Natural killer cell (primary cell): Measurements from ENCODE around the gene TINAG. TPM values are rescaled to one million over a fixed set of nuclear protein-coding genes. Genes with fewer than 3 reads are reported as not detected.

Experiments used
- ATAC-seq, 3 donors: fragments of 150-1000 bp in 2 of 3; fragments of 200-7000 bp in 1 of 3; cut with Tn5 transposase; 1 replicate in 1 of 3; 2 replicates in 2 of 3; pipeline ENCODE4 v1.10.0; 2021; ENCODE audit warnings: mild to moderate bottlenecking in 2 of 3, moderate library complexity in 2 of 3
- DNase-seq, 2 donors: peaks; one replicate each; pipeline versions ENCODE4 v3.0.0 to v3.0.0-alpha.2; 2013 to 2021; ENCODE audit warnings: mixed read lengths in 1 of 2
- H3K27ac ChIP-seq: one replicate; pipeline ENCODE4 v1.5.1; 2013; ENCODE audit warnings: mild to moderate bottlenecking, low read length
- H3K27me3 ChIP-seq: one replicate; pipeline ENCODE4 v1.6.1; 2013; ENCODE audit warnings: low read length; ENCODE audit not compliant: control insufficient read depth, insufficient read depth
- H3K36me3 ChIP-seq: one replicate; pipeline ENCODE4 v1.6.1; 2013; ENCODE audit warnings: low read length; ENCODE audit not compliant: control insufficient read depth, insufficient read depth
- H3K4me1 ChIP-seq: one replicate; pipeline ENCODE4 v1.6.1; 2013; ENCODE audit warnings: low read length; ENCODE audit not compliant: control insufficient read depth, insufficient read depth
- H3K4me3 ChIP-seq: one replicate; pipeline ENCODE4 v1.5.1; 2013; ENCODE audit warnings: low read length
- H3K9me3 ChIP-seq: one replicate; pipeline ENCODE4 v1.6.1; 2013; ENCODE audit warnings: low read length; ENCODE audit not compliant: control insufficient read depth, insufficient read depth
- H3K27ac Mint-ChIP-seq, 2 donors: one replicate each; pipeline ENCODE4 v1.8.0; 2022; ENCODE audit warnings: mild to moderate bottlenecking in 2 of 2, mixed read lengths in 2 of 2, moderate library complexity in 1 of 2
- H3K27me3 Mint-ChIP-seq, 2 donors: one replicate each; pipeline ENCODE4 v1.8.0; 2022; ENCODE audit warnings: low read depth in 2 of 2, mixed read lengths in 2 of 2
- H3K36me3 Mint-ChIP-seq: one replicate; pipeline ENCODE4 v1.8.0; 2022; ENCODE audit warnings: mixed read lengths
- H3K4me1 Mint-ChIP-seq, 2 donors: one replicate each; pipeline ENCODE4 v1.8.0; 2022; ENCODE audit warnings: mixed read lengths in 2 of 2
- H3K4me3 Mint-ChIP-seq: one replicate; pipeline ENCODE4 v1.8.0; 2022; ENCODE audit warnings: mild to moderate bottlenecking, moderate library complexity, mixed read lengths
- H3K9me3 Mint-ChIP-seq, 2 donors: one replicate each; pipeline ENCODE4 v1.8.0; 2022; ENCODE audit warnings: mixed read lengths in 2 of 2
- CTCF ChIP-seq: fragments of 200-600 bp; IDR thresholded peaks from one replicate; pipeline ENCODE4 v1.8.0; 2022; ENCODE audit warnings: antibody characterized with exemption
- WGBS: methylation state at CpG from one replicate; pipeline ENCODE4 v1.1.7; 2013; ENCODE audit warnings: missing lambda C conversion rate; ENCODE audit not compliant: insufficient coverage; 5-methylcytosine and 5-hydroxymethylcytosine counted together
- intact Hi-C: fragments of 100-400 bp; cut with micrococcal nuclease; formaldehyde crosslinking; loops from one replicate; pipeline ENCODE4 v1.14.2; 2022
- total RNA-seq, 4 donors: library from RNA; stranded (reverse); fragments of 120-200 nt in 1 of 4; gene quantifications; one replicate each; pipeline versions ENCODE4 v1.2.3 to v1.2.4, GENCODE V29; 2013 to 2022

Gene TINAG
- not detected for total RNA-seq
- not detected for total RNA-seq (2013)

GRCh38 chr6:54308289-54308985 lies at the start of gene TINAG:
TINAG (plus strand) TSS chr6:54308441; CDS start chr6:54308551, 110 bp downstream.
- Histone ChIP-seq H3K9me3 (no peaks in the 10 kb centered on the region), H3K27ac (no peak within 1 kb of the TSS), H3K36me3 (no peaks in the 10 kb centered on the region), H3K4me1 (no peaks in the 10 kb centered on the region), H3K27me3 (no peaks in the 10 kb centered on the region), H3K4me3 (no peak within 1 kb of the TSS)
- intact Hi-C loops: no loop called here
- WGBS: 83% methylated on average over 6 of the region's 10 CpGs
- Mint-ChIP-seq H3K36me3 (no peaks in the 10 kb centered on the region), H3K4me3 (no peak within 1 kb of the TSS), H3K27me3 (no peaks in the 10 kb centered on the region), H3K27ac (no peak within 1 kb of the TSS), H3K4me1 (no peaks in the 10 kb centered on the region), H3K9me3 (peaks cover 11 to 12% of the 10 kb centered on the region in 2 donors)
- no peak for ATAC-seq
- no peak for TF ChIP-seq CTCF
- DNase-seq: no peak

- Mint-ChIP-seq H3K27ac (no peak overlapping the region), H3K36me3 (no peaks in the 10 kb centered on the region), H3K27me3 (no peaks in the 10 kb centered on the region), H3K9me3 (peaks cover 2 to 3% of the 10 kb centered on the region in 2 donors), H3K4me1 (no peaks in the 10 kb centered on the region), H3K4me3 (no peak overlapping the region)
- no peak overlapping the region for H3K4me3 ChIP-seq
- no peaks in the 10 kb centered on the region for H3K4me1 ChIP-seq
- H3K36me3 ChIP-seq: no peaks in the 10 kb centered on the region
- DNase-seq: no peak
- intact Hi-C loops: no loop called here
- H3K9me3 ChIP-seq: no peaks in the 10 kb centered on the region
- no peak for TF ChIP-seq CTCF
- ATAC-seq: no peak
- no peak overlapping the region for H3K27ac ChIP-seq
- H3K27me3 ChIP-seq: no peaks in the 10 kb centered on the region
These were observed 48.2 kb upstream of the TINAG start for GRCh38 chr6:54260025-54260424.

GRCh38 chr6:54262499-54262898 lies 45.7 kb upstream of the TINAG start:
- Mint-ChIP-seq H3K27me3 (no peaks in the 10 kb centered on the region), H3K4me3 (no peak overlapping the region), H3K4me1 (no peaks in the 10 kb centered on the region), H3K27ac (no peak overlapping the region), H3K36me3 (no peaks in the 10 kb centered on the region), H3K9me3 (peaks cover 0 to 2% of the 10 kb centered on the region in 2 donors)
- TF ChIP-seq CTCF: no peak
- DNase-seq (no peak), ATAC-seq (no peak)
- no peaks in the 10 kb centered on the region for H3K9me3 ChIP-seq
- H3K4me3 ChIP-seq: no peak overlapping the region
- no peaks in the 10 kb centered on the region for H3K4me1 ChIP-seq
- intact Hi-C loops: no loop called here
- no peak overlapping the region for H3K27ac ChIP-seq
- H3K27me3 ChIP-seq: no peaks in the 10 kb centered on the region
- no peaks in the 10 kb centered on the region for H3K36me3 ChIP-seq
- no CpG with 5 or more reads among the region's 1 CpG for WGBS

- no peak overlapping the region for H3K4me3 ChIP-seq
- no peak for ATAC-seq
- no peak overlapping the region for H3K27ac ChIP-seq
- Mint-ChIP-seq H3K36me3 (no peaks in the 10 kb centered on the region), H3K27me3 (no peaks in the 10 kb centered on the region), H3K4me3 (no peak overlapping the region), H3K9me3 (peaks cover 2 to 3% of the 10 kb centered on the region in 2 donors), H3K4me1 (no peaks in the 10 kb centered on the region), H3K27ac (no peak overlapping the region)
- no peaks in the 10 kb centered on the region for H3K9me3 ChIP-seq
- H3K36me3 ChIP-seq: no peaks in the 10 kb centered on the region
- H3K27me3 ChIP-seq: no peaks in the 10 kb centered on the region
- TF ChIP-seq CTCF: no peak
- no peak for DNase-seq
- no peaks in the 10 kb centered on the region for H3K4me1 ChIP-seq
- intact Hi-C loops: no loop called here
- 75% methylated on average over 1 of the region's 2 CpGs for WGBS
These were observed 45.3 kb upstream of the TINAG start for GRCh38 chr6:54262971-54263370.
